Measurements from ENCODE around the gene ZNF69.
A peak's percentile ranks its signal among the peaks of the same experiment; 100 is the strongest.
"Not testable (repeated sequence)": the region's sequence is repeated elsewhere in the genome, so short reads cannot be mapped to it uniquely, and the experiment has no call there.

Gene ZNF69

DNA sequence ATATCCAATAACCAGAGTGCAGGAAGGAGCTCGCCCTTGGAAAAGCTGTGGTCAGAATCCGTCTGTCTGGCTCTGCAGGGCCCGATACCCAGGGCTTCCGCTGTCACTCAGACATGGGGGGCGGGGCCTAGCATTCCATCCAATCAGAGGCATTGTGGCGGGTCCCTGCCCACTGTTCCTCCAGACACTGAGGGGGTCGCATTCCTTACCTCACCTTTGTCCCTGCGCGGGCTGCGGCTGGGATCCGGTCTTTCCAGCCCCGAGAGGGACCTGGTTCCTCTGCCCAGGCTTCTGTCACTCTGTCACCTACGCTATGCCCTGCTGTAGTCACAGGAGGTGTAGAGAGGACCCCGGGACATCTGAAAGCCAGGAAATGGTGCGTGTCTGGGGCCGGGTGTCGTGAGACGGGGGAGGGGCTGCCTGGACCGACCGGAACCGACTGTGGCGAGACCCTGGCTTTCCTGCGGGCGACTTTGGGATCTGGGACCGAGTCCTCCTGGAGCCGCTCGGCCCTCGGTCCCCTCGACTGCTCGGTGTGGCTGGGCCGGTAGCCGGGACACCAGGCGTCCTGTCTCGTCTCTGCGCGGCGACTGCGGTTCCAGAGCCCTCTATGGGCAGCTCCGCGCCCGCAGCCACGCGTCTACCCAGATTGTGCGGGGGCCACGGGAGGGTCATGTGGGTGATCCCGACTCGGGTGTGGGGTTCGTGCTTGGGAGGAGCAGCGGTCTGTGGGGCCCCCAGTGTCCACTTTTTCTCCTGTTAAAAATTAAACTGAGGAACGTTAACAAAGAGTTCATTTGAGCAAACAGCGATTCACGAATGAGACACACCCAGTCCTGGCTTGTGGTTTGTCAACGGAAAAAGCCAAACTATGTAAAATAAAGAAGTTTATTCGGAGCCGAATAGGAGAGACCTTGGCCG is at the start of gene ZNF69:
TSS of gene ZNF69 (plus strand) at position 172 of the 921 bp plus-strand sequence. CDS start at position 314, 142 bp downstream.
- DNase-seq = peak; percentile 85

DNA sequence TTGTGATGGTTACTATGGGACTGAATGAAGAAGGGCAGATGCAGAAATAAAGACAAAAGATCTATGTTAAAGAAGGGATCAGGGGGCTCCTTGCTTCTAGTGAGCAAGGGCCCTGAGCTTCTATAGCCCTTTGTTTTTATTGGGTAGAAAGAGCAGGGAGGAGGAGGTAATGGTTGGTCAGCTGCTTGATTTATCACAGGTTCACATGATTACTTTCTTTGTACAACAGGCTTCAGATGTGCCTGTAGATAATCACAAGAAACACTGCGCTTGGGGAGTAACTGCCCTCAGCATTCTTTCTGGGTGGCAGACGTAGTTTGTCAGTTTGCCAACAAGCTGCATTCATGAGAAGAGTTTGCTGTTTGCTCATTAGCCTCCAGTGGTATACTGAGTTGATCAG is 43.9 kb upstream of the ZNF69 start:
- DNase-seq = no peak

DNA sequence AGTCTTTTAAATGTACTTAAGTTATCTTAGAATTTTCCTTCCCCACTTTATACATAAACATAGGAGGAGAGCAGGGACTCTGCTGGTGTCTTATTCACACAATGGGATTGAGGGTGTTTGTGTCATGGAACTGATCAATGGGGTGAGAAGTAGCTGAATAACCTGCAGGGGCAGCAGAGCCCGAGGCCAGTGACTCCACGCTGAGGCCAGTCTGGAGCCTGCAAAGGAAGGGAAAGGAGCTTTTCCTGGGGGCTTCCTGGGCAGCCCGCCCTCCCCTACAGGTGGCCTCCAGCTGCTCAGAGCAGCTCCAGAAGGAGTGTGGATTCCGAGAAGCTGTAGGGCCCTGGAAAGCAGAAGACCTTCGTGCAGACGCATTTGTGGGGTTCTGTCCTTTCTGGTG is 40.0 kb upstream of the ZNF69 start:
- DNase-seq = not testable (repeated sequence)

DNA sequence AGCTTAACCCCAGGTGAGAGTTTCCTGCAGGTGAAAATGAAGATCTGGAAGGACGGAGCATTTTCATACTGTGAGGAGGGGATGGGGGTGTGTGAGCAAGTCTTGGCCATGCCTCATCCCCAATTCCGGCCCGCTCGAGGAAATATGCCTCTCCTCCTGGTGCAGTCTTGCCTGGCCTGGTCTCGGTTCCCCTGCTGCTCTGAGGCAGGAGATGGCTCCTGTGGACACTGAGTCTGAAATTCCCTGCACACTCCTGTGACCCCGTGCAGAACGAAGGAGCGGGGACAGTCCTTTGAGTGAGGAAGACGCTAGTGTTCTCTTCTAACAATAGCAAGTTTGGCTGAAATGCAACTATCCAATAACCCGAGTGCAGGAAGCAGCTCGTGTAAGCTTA is 39.4 kb upstream of the ZNF69 start:
- no peak for DNase-seq

DNA sequence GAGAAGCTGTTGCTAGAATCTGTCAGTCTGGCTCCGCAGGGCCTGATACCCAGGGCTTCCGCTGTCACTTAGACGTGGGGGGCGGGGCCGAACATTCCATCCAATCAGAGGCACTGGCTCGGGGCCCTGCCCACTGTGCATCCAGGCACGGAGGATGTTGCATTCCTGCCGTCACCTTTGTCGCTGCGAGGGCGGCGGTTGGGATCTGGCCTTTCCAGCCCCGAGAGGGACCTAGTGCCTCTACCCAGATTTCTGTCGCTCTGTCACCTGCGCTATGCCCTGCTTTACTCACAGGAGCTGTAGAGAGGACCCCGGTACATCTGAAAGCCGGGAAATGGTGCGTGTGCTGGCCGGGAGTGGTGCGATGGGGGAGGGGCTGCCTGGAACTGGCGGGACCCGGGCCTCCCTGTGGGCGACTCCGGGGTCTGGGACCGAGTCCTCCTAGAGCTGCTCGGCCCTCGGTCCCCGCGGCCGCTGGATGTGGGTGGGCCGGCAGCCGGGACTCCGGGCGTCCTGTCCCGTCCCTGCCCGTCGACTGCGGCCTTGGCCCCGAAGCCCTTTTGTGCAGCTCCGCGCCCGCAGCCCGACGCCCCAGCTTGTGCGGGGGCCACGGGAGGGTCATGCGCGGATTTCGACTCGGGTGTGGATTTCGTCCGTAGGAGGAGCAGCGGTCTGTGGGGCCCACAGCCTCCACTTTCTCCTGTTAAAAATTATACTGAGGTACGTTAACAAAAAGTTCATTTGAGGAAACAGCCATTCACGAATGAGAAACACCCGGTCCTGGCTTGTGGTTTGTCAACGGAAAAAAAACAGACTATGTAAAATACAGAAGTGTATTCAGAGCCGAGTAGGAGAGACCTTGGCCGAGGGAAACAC is 38.8 kb upstream of the ZNF69 start, which contains the start of gene ZNF439:
TSS of gene ZNF439 (plus strand) at position 133 of the 876 bp plus-strand sequence. CDS start at position 275, 142 bp downstream.
- peak; percentile 93 for DNase-seq

DNA sequence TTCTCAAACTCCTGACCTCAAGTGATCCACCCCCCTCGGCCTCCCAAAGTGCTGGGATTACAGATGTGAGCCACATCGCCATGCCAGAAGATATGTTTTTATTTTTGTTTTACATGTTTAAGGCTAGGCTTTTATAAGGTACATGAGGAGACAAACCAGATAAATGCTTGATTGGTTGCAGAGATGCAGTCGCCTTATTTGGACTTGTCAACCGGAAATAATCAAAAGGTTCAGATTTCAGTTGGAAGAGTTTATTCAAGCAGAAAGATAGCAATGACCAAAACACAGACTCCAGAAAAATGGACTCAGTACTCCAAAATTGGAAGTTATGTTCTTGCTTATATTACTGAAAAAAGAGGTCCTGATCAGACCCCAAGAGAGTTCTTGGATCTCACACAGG is 37.3 kb upstream of the ZNF69 start:
- not testable (repeated sequence) for DNase-seq

DNA sequence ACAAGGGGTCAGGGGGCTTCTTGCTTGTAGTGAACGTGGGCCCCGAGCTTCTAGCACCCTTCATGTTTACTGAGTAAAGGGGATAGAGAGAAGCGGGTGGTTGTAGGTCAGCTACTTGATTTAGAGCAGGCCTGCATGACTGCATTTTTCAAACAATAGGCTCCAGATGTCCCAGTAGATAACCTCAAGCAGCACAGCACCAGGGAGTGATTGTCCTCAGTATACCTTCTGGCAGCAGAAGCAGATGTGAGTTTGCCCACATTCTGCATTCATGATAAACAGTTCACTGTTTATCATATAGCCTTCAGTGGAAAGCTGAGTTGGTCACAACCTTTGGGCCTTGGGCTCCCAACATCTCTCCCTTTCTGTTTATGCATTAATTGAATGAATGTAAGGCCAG is 34.2 kb upstream of the ZNF69 start:
- DNase-seq = no peak

DNA sequence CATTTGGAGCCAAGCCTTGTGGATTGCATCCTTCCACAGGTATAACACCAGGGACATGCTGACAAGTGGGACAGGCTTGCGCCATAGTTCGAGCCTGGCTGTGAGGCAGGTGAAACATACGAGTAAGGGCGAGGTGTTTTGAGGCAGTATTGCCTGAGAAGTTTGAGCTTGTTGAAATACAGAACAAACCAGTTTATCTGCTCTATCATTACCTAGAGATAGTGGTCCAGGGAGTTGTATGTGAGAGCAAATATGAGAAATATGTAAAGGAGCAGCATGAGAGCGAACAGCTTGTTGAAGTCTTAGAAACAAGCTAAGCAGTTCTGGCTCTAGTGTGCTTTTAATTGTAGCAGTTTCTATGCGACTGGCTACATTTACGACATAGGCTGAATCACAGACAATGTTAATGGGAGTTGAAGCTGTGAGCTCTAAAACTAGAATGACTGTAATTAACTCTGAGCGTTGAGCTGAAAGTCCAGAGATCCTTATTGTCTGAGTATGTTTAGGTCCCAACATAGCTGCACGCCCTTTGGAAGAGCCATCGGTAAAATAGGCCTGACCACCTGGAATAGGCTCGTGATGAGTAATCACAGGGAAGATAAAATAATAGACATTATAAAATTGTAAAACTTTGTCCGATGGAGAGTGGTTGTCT is 30.9 kb upstream of the ZNF69 start:
- DNase-seq = no peak

DNA sequence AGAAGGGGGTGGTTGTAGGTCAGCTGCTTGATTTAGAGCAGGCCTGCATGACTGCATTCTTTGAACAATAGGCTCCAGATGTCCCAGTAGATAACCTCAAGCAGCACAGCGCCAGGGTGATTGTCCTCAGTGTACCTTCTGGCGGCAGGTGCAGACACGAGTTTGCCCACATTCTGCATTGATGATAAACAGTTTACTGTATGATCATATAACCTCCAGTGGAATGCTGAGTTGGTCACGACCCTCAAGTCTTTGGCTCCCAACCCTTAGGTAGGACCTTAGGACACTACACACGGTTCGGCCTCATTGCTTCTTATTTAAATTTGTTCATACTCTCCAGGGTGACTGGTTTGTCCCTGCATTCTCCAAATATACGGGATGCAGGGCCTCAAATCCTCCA is 26.9 kb upstream of the ZNF69 start:
- DNase-seq = no peak

DNA sequence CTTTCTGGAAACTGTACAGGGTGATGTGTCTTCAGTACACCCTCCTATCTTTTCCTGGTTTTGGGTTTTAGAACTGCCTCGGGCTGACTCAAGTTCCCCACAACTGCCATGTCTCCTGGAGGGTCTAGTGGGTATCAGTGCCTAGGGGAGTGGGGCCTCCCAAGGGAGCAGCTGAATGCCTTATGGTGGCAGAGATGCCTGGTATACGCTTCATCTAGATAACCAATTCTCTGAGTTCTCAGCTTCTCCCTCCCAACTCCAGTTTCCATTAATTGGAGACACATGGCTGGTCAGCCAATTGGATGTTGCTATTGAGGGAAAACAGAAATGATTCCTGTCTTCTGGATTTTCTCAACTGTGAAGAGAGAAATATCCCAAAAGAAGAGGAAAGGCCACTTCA is 26.3 kb upstream of the ZNF69 start:
- no peak for DNase-seq

DNA sequence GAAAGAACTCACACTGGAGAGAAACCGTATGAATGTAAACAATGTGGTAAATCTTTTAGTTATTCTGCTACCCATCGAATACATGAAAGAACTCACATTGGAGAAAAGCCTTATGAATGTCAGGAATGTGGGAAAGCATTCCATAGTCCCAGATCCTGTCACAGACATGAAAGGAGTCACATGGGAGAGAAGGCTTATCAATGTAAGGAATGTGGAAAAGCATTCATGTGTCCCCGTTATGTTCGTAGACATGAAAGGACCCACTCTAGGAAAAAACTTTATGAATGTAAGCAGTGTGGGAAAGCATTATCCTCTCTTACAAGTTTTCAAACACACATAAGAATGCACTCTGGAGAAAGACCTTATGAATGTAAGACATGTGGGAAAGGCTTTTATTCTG is 19.8 kb upstream of the ZNF69 start:
- DNase-seq = not testable (repeated sequence)

DNA sequence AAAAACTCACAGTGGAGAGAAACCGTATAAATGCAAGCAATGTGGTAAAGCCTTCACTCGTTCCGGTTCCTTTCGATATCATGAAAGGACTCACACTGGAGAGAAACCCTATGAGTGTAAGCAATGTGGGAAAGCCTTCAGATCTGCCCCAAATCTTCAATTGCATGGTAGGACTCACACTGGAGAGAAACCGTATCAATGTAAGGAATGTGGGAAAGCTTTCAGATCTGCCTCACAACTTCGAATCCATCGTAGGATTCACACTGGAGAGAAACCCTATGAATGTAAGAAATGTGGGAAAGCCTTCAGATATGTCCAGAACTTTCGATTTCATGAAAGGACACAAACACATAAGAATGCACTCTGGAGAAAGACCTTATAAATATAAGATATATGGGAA is 19.4 kb upstream of the ZNF69 start:
- no peak for DNase-seq

DNA sequence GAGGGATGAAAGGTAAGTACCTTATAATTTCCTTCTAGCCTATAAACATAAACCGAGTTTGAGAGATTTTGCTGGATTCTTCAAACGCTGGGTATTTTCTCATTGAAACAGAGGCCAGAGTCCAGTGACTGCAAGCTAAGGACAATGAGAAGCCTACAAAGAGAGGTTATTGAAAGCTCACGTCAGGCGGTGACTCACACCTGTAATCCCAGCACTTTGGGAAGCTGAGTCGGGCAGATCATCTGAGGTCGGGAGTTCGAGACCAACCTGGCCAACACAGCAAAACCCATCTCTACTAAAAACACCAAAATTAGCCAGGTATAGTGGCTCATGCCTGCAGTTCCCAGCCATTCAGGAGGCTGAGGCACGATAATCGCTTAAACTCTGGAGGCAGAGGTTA is 15.0 kb upstream of the ZNF69 start:
- DNase-seq = no peak

DNA sequence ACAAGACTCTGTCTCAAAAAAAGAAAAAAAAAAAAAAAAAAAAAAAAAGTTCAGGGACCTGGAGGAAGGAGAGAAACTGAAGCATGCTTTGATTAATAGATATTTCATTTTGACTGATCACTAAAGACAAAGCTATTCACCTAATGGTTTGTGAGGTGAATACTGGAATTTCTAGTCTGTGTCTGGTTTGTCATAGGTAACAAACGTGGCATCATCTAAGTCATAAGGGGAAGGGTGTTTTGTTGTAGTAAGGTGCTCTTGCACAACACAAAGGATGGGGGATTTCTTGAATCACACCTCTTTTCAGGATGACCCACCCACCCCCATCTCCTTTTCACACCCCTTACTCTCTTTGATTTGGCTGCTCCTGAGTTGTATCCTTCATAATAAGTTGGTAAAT is 13.8 kb upstream of the ZNF69 start:
- DNase-seq = no peak

DNA sequence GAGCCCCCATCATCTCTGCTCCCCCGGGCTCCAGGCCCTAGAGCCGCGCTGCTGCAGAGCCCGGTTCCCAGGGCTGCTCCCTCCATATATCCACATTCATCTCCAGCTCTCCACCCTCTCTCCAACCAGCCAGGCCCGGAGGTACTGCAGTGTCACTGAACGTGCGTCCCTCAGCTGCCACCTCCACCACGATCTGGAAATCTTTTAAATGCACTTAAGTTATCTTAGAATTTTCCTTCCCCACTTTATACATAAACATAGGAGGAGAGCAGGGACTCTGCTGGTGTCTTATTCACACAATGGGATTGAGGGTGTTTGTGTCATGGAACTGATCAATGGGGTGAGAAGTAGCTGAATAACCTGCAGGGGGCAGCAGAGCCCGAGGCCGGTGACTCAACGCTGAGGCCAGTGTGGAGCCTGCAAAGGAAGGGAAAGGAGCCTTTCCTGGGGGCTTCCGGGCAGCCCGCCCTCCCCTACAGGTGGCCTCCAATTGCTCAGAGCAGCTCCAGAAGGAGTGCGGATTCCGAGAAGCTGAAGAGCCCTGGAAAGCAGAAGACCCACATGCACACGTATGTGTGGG is 7.8 kb upstream of the ZNF69 start:
- peak; percentile 73 for DNase-seq

DNA sequence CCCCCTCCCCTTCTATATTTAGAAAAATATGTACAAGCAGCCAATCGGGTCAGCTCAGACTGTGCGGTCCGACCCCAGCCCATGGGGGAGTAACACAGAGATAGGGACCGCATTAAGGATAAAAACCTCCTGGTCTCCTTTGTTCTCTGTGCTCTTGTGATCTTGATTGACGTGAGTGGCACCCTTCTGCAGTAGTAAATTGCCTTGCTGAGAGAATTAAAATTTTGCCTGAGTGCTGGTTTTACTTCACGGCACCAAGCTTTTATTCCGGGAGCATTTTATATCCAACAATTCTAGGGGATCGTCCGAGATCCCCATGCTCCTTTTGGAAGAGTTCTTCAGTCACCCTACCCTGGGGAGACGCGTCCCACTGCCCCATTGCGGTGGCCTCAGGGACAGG is 7.0 kb upstream of the ZNF69 start:
- no peak for DNase-seq

DNA sequence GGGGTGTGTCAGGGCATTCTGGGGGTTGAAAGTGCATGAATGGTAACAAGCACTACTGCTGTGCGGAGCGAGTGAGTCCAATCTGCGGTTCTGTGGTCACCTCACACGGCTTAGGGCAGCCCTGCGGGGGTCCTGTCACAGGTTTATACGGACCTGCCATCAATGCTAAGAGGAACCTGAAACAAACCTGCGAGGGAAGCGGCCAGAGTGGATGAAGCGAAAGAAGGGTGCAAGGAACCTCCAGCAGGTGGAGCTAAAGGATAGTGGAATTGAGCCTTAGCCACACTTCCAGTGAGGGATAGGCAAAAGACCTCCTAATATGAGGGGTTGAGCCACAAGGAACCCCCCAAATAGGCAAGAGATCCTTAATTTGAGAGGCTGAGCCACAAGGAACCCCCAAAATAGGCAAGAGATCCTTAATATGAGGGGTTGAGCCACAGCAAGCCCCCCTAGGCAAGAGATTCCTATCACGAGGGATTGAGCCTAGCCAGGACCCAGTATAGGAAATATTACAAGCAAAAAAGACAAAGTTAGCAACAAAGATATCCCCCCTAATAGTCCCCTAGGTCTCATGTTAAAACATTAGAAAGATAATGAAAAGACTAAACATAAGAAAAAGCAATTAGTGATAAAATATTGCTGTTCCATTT is 6.3 kb upstream of the ZNF69 start:
- peak; percentile 72 for DNase-seq

DNA sequence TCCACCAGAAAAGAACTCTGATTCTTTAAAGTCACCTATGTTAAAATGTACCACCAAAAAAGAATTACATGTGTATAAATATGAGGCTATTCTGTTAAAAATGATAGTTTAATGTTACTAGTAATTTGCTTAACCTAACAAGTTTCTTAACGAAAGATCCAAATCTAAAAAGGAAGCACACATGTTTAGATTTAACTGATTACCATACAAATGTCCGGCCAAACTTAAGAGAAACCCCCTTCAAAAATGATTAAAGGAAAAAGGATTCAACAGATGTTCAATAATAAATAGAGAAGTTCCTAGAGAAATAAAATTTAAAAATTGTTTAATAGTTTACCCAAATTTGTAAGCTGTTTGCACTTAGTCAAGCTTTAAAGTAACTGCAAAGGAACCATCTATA is 5.0 kb upstream of the ZNF69 start:
- no peak for DNase-seq

DNA sequence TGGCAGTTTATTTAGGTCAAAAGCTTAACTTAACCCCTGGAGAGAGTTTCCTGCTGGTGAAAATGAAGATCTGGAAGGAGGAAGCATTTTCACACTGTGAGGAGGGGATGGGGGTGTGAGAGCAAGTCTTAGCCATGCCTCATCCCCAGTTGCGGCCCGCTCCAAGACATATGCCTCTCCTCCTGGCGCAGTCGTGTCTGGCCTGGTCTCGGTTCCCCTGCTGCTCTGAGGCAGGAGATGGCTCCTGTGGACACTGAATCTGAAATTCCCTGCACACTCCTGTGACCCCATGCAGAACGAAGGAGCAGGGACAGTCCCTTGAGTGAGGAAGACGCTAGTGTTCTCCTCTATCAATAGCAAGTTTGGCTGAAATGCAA is 360 bp upstream of the ZNF69 start:
- DNase-seq = peak; percentile 25

DNA sequence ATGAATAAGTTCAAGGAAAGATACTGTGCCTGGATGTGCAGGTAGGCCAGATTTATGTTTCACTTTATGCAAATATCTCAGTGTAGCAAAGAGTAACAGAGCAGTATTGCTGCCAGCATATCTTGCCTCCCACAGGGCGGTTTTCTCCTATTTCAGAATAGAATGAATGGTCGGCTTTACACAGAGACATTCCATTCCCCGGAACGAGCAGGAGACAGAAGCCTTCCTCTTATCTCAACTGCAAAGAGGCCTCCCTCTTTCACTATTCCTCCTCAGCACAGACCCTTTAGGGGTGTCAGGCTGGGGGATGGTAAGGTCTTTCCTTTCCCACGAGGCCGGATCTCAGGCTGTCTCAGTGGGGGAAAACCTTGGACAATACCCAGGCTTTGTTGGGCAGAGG is 2.3 kb downstream of the ZNF69 start:
- not testable (repeated sequence) for DNase-seq

DNA sequence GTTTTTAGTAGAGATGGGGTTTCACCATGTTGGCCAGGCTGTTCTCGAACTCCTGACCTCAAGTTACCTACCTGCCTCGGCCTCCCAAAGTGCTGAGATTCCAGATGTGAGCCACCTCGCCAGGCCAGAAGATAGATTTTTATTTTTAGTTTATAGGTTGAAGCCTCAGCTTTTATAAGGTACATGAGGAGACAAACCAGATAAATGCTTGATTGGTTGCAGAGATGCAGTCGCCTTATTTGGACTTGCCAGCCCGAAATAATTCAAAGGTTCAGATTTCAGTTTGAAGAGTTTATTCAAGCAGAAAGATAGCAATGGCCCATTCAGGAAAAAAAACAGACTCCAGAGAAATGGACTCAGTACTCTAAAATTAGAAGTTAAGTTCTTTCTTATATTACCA is 3.1 kb downstream of the ZNF69 start:
- no peak for DNase-seq

DNA sequence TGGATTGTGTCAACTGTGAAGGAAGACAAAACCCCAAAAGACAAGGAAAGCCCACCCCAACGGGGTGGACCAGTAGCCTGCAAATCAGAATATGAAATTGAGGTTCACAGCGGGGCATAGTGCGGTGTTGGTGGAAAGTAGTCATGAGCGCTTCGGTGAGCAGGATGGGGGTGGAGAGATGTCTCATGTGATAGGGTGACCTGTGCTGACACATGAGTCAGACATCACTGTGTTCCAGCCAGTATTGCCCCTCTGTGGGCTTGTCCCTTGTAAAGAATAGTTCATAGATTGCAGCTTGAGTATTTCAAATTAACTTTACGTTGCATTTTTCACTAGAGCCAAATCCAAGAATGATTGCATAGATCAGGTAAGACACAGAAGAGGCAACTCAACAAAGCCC is 7.3 kb downstream of the ZNF69 start:
- DNase-seq = no peak
